GM19328 (cell line): Measurements from ENCODE around the gene OR2F1.

Source experiments
- ATAC-seq: cut with Tn5 transposase; IDR thresholded peaks from one replicate; pipeline ENCODE4 v1.9.1; 2021; ENCODE audit warnings: mild to moderate bottlenecking, moderate library complexity; ENCODE audit not compliant: unreplicated experiment

Gene OR2F1

DNA sequence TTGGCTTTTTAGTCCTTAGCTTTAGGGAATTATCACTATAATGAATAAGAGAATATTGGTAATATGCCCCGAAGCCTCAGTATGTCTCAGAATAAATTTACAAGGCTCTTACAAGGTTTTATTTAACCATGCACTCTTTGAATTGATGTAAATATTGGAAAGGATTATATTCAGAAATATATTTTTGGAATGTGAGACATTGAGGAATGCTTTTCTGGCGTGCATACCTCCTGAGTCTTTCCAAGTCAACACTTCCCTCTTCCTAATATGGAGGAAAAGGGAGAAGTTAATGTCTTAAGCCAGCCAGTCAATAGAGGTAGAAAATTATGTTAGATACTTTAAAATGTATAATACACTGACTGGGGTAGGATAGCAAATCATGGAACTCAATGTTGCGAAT lies 1.2 kb upstream of the OR2F1 start:
- no peak for ATAC-seq

DNA sequence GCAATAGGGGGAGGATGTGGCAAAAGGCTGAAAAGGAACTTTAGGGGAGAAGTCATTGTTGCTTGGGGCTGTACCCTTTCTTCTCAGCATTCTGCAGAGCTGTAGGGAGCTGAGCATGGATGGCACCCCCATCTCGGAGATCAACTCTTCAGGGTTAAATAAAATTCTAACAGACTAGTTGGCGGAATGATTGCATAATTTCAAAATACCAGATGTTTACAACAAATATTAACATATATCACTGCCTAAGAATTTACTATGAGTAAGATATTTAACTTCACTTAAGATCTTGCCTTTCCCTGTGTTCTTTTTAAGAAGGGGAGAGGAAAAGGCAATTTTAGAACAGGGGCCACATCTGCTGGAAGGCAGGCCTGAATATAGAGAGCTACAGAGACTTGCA lies 509 bp upstream of the OR2F1 start:
- no peak for ATAC-seq

DNA sequence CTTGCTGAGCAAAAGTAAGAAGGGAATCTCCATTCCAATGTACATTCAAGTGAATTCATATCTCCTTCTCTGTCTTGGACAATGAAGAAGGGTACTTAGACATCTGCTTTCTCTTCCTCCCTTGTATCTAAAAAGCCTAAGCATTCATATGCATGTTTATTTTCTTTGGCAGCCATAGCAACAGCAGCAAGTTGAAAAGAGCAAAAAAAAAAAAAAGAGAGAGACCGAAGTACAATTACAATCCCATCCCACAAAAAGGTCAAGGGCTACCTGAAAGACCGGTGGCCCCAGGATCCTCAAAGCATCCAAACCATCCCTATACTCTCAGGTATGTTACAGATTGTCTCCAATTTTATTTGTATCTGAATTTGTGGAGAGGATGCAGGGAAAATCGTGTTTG lies 4.1 kb downstream of the OR2F1 start:
- ATAC-seq = no peak

DNA sequence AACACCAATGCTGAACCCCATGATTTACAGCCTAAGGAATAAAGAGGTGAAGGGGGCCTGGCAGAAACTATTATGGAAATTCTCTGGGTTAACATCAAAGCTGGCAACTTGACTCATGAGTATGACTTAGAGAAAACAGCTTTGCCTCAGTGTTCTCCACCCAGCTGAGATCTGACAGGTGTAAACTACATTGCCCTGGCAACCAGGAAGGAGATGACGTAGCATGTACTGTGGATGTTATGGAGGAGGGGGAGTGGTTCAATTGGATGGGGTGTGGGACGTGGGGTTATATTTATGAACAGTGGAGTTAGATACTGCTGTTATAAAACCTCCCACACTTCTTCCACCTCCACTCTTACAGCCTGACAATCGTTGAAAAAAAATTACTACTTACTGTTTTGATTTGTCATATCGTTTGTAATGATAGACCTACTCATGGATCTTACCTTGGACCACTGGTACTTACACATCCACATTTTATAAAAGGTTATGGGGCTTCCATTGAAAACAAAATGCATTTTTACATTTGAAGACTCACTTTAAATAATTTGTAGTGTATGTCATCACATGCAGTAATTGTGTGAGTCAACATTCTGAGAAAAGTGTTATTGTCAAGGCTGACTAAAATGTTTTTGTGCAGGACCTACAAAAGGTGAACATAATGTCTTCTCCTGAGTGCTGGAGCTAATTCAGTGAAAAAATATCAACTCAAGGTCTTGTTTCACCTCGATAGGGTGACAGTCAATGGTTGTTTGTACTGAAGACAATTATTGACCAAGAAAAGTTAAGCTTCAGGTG lies 6.4 kb downstream of the OR2F1 start:
- ATAC-seq = no peak

DNA sequence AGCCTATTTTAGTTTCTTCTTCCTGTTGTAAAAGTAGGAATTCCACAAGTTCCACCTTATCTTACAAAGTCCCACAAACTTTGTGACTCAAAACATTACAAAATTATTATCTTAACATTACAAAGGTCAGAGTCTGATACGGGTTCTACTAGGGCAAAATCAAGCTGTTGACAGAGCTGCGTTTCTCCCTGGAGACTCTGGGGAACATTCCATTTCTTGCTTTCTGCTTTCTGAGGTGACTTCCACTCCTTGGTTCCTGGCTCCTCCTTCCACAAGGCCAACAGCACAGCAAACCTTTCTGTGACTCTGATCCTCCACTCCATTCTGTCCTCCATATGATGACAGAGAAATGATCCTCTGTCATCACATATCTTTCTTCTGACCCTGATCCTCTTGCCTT lies 10.6 kb downstream of the OR2F1 start:
- ATAC-seq = no peak

DNA sequence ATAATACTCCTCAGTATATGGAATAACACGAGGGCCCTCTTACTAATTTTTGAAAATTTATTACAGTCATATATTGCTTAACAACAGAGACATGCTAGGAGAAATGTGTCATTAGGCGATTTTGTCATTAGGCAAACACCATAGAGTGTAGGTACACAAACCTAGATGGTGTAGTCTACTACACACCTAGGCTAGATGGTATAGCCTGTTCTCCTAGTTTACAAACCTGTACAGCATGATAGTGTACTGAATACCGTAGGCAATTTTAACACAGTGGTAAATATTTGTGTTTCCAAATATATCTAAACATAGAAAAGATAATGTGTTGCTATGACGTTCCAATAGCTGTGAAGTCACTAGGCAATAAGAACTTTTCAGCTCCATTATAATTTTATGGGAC lies 12.8 kb downstream of the OR2F1 start:
- no peak for ATAC-seq

DNA sequence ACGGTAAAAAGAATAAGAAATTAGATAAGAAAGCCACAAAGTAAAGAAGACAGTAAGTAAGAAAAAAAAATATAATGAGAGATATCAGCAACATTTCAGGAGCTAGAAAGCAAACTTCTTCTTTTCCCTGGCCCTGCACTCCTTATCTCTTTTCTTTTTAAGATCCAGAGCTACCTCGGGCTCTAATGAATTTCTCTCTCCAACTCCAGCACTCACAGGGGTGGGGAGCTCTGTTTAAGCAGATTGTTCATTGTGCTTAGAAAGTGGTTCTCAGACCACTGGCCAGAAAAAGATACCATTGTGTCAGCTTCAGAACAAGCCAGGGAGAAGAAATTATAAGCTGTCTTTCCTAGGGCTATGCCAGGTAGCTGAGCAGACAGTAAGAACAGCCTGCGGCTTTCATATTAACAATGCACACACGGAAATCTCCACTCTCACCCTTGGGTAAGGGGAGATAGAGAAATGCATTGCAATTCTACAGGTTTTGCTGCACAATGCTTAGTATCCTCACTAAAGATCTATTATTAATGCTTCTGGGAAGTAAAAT lies 19.3 kb downstream of the OR2F1 start:
- no peak for ATAC-seq

DNA sequence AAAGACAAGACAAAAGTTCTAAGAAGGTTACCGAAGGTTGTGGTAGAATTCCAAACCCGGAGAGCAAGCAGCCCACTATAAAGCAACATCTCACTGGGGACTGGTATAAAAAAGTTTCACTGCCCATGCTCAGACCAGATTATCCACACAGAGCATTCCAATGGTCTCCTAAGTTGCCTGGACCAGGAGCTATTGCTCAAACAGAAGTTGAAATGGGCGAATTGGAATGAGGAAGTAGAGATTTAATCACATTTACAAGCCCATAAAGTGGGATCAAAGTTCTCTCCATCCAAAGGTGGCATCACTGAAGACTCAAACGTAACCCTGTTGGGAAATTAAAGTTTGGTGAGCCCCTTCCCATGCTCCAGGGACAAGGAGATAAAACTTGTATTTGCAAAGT lies 19.8 kb downstream of the OR2F1 start:
- no peak for ATAC-seq

DNA sequence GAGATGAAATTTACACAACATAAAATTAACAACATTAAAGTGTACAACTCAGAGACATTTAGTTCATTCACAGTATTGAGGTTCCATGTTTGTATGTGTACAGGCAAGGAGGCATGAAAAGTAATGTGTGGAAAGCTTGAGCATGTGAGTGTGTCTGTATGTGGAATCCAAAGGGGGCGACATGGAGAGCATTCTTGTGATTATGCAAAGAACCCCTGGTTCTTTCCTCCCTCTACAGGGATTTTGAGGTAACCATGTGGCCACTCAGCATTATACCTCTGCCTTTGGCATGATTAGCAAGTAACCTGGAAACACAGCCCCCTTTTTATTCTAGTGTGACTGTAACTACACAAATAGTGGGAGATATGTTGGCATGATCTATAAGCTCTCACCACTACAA lies 21.0 kb downstream of the OR2F1 start:
- ATAC-seq = no peak

DNA sequence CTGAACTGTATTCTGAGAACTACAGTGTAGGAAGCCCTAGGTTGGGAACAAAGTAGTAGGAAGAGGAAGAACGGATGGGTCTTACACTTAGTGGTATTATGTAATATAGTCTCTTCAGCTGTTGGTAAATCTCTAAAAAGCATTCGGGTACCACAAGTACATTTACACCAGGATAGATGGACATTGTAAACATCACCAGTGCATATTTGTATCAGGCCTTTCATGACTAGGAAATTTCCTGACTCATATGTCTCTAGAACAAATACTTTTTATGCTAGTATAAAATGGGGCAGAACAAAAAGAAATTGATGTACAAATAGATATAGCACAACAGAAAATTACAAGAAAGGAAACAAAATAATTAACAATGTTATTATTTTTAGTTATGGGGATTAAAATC lies 23.9 kb downstream of the OR2F1 start:
- ATAC-seq = no peak

DNA sequence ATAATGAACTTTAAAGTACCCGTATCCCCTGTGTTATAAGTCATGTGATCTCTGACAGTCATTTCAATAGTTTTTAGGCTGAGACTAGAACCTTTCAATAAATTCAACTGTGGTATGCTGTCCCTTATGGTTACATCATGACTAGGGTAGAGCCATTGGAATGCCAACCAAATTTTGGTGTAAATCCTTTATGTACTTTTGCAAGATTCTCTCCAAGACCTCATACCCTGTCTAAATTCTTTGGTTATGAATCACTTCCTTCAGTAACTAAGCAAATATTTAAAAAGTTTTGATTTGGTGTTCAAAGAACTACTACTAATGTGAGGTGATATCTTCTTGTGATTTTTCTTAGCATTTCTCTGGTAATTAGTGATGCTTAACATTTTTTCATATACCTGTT lies 24.7 kb downstream of the OR2F1 start:
- ATAC-seq = no peak

DNA sequence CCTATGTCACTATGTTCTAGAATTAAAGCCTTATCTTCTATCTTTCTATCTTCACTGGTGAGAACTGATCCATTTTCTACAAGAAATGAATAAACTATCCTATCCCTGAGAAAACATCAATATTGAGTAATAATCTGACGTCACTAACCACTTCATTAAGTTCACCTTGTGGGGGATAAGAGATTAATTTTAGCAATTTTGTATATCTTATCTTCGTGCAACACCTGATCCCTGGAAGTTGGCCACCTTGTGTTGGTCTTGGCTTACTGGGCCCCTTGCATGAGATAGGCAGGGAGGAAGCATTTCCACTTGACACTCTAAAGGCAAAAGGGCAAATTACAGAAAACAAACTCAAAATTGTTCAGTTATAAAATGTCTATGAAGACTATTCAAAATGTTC lies 25.4 kb downstream of the OR2F1 start:
- no peak for ATAC-seq

DNA sequence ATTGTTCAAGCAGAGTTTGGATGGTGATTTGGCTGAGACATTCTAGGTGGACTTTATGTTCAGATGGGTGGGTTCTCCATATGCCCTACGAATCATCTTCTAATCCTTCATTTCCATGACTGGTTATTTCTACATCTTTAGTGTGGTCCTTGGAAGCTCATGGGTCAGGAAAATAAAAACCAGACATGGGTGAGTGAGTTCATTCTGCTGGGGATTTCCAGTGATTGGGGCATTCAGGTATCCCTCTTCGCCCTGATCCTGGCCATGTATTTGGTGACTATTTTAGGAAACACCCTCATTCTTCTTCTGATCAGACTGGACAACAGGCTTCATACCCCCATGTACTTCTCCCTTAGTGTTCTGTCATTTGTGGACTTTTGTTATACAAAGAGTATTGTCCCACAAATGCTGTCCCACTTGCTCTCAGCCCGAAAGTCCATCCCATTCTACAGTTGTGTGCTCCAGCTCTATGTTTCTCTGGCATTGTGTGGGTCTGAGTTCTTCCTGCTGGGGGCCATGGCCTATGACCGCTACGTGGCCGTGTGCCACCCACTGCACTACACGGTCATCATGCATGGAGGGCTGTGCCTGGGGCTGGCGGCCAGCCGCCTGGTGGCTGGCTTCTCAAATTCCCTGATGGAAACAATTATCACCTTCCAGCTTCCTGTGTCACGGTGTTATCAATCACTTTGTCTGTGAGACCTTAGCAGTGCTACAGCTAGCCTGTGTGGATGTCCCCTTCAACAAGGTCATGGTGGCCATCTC lies 26.3 kb downstream of the OR2F1 start:
- no peak for ATAC-seq

DNA sequence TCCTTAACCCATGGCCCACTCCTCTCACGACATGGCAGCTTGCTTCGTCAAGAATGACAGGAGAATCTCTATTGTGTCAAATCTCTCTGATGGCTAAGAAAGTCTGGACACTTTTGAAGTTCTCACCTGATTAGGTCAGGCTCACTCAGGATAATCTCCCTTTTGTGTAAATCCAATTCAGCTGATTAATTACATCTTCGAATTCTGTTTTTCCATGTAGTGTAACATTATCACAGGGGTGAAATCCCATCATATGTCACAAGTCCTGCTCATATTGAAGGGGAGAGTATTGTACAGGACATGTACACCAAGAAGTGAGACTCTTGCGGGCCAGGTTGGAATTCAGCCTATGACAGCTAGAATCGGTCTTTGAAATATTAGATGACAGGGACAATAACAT lies 29.3 kb downstream of the OR2F1 start:
- ATAC-seq = no peak

DNA sequence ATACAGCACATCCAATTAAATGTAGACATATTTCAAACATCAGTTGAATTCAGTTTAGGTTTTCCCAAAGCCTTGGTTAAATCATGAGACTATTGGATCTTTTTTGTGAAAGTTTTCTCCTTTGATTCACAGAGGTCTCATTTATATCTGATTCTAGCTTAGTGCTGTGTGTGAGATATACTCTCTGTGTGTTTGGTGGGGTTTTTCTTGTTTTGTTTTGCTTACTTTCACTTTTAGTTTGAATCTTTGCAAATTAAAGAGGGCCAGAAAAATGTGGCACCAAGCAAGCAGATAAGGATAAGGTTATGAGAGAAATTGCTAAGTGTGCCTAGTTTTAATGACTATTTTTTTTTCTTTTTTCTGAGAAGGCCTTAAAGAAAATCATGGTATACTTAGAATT lies 32.9 kb downstream of the OR2F1 start:
- ATAC-seq = no peak

DNA sequence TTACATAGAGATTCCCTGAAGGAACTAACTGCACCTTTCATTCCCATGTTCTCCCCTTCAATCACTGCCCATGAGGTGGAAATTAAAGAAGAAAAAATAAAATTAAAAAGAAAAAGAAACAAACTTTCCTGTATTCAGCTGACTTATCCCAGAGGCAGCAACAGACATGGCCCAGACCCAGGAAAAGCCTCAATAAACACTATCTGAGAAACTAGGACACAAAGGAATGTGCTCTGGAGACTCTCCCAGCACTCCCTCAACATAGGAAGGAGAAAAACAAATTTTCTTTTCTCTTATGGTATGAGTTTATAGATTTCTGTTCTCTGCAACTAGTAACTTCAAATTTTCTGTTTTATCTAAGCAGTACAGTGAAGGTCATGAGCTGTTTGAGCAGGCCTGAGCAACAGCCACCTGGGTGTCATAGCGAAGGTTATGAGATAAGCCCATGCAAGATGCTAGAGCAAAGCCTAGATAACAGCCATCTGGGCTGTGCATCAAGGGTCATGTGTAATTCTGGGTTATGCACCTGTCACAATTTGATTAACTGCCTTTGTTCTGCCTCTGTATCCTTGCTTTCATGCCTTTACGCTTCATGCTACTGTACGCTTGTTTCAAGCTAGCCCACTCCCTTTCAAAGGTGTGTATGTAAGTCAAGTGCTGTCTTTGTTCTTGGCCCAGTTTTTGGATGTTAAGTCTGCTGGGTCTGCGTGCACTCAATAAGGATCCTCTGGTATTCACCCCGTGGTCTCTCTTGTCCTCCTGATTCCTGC lies 34.5 kb downstream of the OR2F1 start:
- no peak for ATAC-seq

DNA sequence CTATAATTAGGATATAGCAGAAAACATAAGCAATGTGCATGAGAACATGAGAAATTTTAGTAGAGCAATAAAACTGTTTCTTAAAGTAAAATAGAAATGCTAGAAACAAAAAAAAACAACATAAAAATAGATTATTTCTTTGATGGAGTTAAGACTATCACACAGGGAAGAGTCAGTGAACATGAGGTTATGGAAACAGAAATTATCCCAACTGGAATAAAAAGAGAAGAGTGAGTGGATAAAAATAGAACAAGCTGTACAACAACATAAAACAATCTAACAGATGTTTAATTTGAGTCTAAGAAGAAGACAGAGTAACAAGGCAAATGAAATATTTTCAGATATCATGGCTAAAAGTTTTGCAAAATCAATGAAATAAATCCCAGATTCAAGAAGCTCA lies 38.0 kb downstream of the OR2F1 start:
- no peak for ATAC-seq

DNA sequence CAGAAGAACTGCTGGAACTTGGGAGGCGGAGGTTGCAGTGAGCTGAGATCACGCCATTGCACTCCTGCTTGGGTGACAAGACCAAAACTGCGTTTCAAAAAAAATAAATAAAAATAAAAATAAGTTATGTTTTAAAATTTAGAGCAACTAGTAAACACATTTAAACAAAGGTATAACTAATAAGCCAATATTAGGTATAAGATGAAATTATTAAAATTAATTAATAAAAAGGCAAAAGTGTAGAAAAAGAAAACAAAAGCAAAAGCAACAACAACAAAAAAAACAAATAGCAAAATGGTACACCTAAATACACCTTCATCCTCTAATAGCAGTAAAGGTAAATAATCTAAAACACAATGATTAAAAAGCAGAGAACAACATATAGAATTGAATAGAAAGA lies 39.3 kb downstream of the OR2F1 start:
- ATAC-seq = no peak

DNA sequence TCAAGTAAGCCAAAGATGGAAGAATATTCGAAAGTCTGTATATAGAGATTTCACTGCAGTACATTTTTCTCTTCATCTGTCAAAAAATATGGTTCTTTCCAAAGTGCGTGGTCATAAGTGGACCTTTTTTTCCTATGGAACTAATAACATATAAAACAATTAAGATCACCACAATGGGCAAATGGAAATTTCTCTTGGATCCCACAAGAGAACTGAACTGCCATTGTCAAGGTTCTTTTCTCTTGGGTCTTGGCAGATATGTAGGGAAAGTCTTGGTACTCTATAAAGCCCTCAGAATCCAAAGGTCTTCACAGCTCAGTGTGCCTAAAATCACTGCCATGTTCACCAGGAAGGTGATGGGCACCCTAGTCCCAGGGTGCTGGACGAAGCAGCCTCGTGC lies 45.4 kb downstream of the OR2F1 start, which contains the start of gene OR6B1:
OR6B1 (plus strand) TSS at position 301 of the 400 bp plus-strand sequence. CDS start 3,677 bp downstream, outside the sequence.
- ATAC-seq = no peak

DNA sequence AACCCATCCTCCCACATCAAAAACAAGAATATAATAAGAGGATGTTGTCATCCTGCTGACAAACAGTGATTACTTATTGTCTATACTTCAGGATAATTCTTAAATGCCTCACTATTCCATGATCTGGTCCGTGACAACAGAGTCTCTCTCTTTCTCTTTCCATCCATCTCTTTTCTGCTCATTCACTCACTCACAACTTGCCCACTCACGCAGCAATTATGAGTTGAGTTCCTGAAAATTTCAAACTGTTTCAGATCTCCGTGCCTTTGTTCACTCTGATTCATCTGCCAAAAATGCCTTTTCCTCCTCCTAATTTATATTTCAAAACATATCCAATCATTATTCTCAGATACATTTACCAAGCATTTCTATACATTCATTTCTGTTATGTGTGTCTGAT lies 46.9 kb downstream of the OR2F1 start:
- no peak for ATAC-seq

DNA sequence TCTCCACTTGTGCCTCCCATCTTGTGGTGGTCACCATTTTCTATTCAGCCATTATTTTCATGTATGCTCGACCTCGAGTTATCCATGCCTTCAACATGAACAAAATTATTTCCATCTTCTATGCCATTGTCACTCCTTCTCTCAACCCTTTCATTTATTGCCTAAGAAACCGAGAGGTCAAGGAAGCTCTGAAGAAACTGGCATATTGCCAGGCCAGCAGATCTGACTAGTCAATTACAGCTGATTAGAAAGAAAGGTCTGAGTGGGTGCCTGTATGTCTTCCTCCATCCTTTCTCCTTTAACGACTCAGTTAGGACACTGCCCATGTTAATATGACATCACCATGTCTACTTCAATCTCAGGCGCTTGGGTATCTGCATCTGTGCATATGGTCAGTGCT lies 50.1 kb downstream of the OR2F1 start:
- no peak for ATAC-seq
